OCI-LY7 (cell line): ENCODE results near the gene DTX1. TPM values are rescaled to one million over a fixed set of nuclear protein-coding genes. Genes with fewer than 3 reads are reported as not detected.

Source experiments
- BruUV-seq: library from RNA; stranded (reverse); fragments of 400-500 nt; replicated peaks from 2 replicates; lab custom pipeline; 2021; lab: Mats Ljungman, UMichigan
- CTCF ChIA-PET: fragments of 300-600 bp; sonication (Branson Sonifier 250); formaldehyde crosslinking; loops from one replicate; lab custom pipeline; 2022; ENCODE audit warnings: antibody characterized with exemption; ENCODE audit not compliant: unreplicated experiment; lab: Charles Lee
- POLR2A ChIA-PET: fragments of 300-600 bp; sonication (Branson Sonifier 250); formaldehyde crosslinking; loops from one replicate; lab custom pipeline; 2022; ENCODE audit warnings: antibody characterized with exemption; lab: Charles Lee
- DNase-seq: peaks from one replicate; pipeline ENCODE4 v3.0.0-alpha.2; 2015; ENCODE audit warnings: low spot score
- H2AFZ ChIP-seq: fragments of 200-600 bp; sonication (generic), shearing (Covaris generic); 2 replicates; pipeline ENCODE4 v1.6.1; 2014; ENCODE audit warnings: mild to moderate bottlenecking, antibody characterized with exemption, low read length, moderate library complexity
- H3K27ac ChIP-seq: fragments of 200-600 bp; sonication (generic); 2 replicates; pipeline ENCODE4 v1.5.1; 2014; ENCODE audit warnings: mixed run types, low read depth, mild to moderate bottlenecking, moderate library complexity, low read length, inconsistent platforms; ENCODE audit not compliant: poor library complexity, severe bottlenecking
- H3K36me3 ChIP-seq: fragments of 200-600 bp; sonication (generic); 2 replicates; pipeline ENCODE4 v1.6.1; 2014; ENCODE audit warnings: mild to moderate bottlenecking, antibody characterized with exemption, low read length, moderate library complexity, mixed read lengths; ENCODE audit not compliant: insufficient read depth
- H3K4me1 ChIP-seq: fragments of 200-600 bp; sonication (generic); 2 replicates; pipeline ENCODE4 v1.5.1; 2014; ENCODE audit warnings: mild to moderate bottlenecking, low read length; ENCODE audit not compliant: insufficient read depth, poor library complexity, severe bottlenecking
- H3K4me2 ChIP-seq: fragments of 200-600 bp; sonication (generic); 2 replicates; pipeline ENCODE4 v1.6.1; 2014; ENCODE audit warnings: mild to moderate bottlenecking, low read length
- H3K4me3 ChIP-seq: fragments of 200-600 bp; sonication (generic); 2 replicates; pipeline ENCODE4 v1.5.1; 2014; ENCODE audit warnings: mild to moderate bottlenecking, low read depth, low read length; ENCODE audit not compliant: poor library complexity, severe bottlenecking
- H3K79me2 ChIP-seq: fragments of 200-600 bp; sonication (generic); 2 replicates; pipeline ENCODE4 v1.6.1; 2016; ENCODE audit warnings: low read depth, mild to moderate bottlenecking, low read length, moderate library complexity, mixed read lengths; ENCODE audit not compliant: insufficient read depth
- H3K9me2 ChIP-seq: fragments of 200-600 bp; sonication (generic); 2 replicates; pipeline ENCODE4 v1.6.1; 2016; ENCODE audit warnings: mild to moderate bottlenecking, low read length, mixed read lengths; ENCODE audit not compliant: insufficient read depth
- H3K9me3 ChIP-seq: fragments of 200-600 bp; sonication (generic); 2 replicates; pipeline ENCODE4 v1.6.1; 2014; ENCODE audit warnings: mild to moderate bottlenecking, mixed run types, low read length, mixed read lengths
- H4K20me1 ChIP-seq: fragments of 200-600 bp; sonication (generic); 2 replicates; pipeline ENCODE4 v1.6.1; 2014; ENCODE audit warnings: mild to moderate bottlenecking, antibody characterized with exemption, low read length, moderate library complexity, mixed read lengths; ENCODE audit not compliant: insufficient read depth
- EZH2phosphoT487 ChIP-seq: fragments of 200-600 bp; sonication (generic); IDR thresholded peaks from 2 replicates; pipeline ENCODE4 v1.6.1; 2018; ENCODE audit warnings: low read depth, borderline replicate concordance, mild to moderate bottlenecking, mixed run types, antibody characterized with exemption, low read length, moderate library complexity, mixed read lengths
- intact Hi-C: fragments of 100-400 bp; cut with micrococcal nuclease; formaldehyde crosslinking; loops from one replicate; pipeline ENCODE4 v1.10.0; 2022; ENCODE audit not compliant: unreplicated experiment
- total RNA-seq, 2 experiments: library from RNA; depleted of rRNA in 1 of 2; stranded (reverse); fragments of >200 nt in 1 of 2; shearing (Covaris generic) in 1 of 2; gene quantifications; 2 replicates each; pipeline ENCODE4 v1.2.3, GENCODE V29; 2014 to 2022
- TF ChIP-seq, protein P1 (sequence below): fragments of 200-600 bp; sonication (generic); conservative IDR thresholded peaks from 2 replicates; pipeline ENCODE4 v1.5.1; 2014; ENCODE audit warnings: mild to moderate bottlenecking, antibody characterized with exemption, low read length, moderate library complexity, mixed read lengths

The DTX1 gene
- total RNA-seq, 2 experiments from 2014 or later = 293 to 535 TPM

DNA sequence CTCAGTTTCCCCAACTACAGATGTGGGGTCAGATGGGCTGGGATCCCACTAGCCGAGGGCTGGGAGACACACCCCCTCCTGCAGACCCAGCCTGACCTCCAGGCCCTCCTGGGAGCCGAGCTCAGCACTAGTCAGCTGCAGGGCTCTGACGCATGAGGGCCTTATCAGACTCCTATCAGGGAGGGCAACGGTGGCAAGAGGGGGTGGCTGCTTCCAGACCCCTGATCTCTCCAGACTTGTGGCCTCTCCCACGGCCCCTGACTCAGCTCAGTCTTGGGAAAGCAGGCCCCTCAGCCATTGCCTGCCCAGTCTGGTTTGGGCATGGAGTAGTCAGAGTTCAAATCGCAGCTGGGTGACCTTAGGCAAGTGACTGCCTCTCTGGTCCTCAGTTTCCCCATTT lies 76.5 kb downstream of the DTX1 start:
- Histone ChIP-seq H3K4me1 (peaks cover 79% of the 10 kb centered on the region), H3K79me2 (peaks cover 70% of the 10 kb centered on the region), H4K20me1 (0 out of 2 replicates have a peak, but pooled peaks cover 6% of the 10 kb centered on the region), H3K4me2 (peak overlapping the region; percentile 99), H3K9me3 (no peaks in the 10 kb centered on the region), H3K27ac (peak overlapping the region; percentile 68), H3K36me3 (peaks cover 56% of the 10 kb centered on the region), H2AFZ (no peak overlapping the region), H3K9me2 (no peaks in the 10 kb centered on the region), H3K4me3 (peak overlapping the region; percentile 90)
- intact Hi-C loops = no loop called here
- no TSS peak for BruUV-seq
- ChIA-PET CTCF (interaction anchor here (0.6 to 4.4 kb wide), 5 partner anchors 11 to 84 kb away, joined by 3 to 24 read pairs (median 4); no protein-coding TSS in a partner anchor), POLR2A (interaction anchor here (0.8 to 3.6 kb wide), 4 partner anchors 9 to 40 kb away, joined by 4 to 33 read pairs (median 8); no protein-coding TSS in a partner anchor)
- no peak for DNase-seq
- no peak for TF ChIP-seq EZH2phosphoT487
- TF ChIP-seq, protein P1, sequence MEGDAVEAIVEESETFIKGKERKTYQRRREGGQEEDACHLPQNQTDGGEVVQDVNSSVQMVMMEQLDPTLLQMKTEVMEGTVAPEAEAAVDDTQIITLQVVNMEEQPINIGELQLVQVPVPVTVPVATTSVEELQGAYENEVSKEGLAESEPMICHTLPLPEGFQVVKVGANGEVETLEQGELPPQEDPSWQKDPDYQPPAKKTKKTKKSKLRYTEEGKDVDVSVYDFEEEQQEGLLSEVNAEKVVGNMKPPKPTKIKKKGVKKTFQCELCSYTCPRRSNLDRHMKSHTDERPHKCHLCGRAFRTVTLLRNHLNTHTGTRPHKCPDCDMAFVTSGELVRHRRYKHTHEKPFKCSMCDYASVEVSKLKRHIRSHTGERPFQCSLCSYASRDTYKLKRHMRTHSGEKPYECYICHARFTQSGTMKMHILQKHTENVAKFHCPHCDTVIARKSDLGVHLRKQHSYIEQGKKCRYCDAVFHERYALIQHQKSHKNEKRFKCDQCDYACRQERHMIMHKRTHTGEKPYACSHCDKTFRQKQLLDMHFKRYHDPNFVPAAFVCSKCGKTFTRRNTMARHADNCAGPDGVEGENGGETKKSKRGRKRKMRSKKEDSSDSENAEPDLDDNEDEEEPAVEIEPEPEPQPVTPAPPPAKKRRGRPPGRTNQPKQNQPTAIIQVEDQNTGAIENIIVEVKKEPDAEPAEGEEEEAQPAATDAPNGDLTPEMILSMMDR = no peak

DNA sequence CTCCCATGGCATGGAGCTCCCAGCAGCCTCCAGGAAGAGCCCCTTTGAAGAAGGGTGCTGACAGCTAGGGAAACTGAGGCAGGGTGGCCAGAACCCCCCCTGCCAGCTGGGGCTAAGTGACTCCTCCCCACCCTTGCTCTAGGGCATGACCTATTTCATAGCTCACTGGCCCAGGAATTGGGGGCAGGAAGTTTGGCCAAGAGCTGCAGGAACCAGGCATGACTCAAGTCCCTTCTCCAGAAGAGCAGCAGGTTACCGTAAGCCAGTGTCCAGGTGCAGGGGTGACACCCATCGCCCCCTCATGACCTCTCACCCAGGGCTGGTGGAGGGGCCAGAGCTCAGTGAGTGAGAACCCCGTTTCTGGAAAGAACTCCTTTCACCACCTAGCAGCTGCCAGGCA lies 77.1 kb downstream of the DTX1 start:
- no peaks in the 10 kb centered on the region for H3K9me3 ChIP-seq
- BruUV-seq = no TSS peak
- no peaks in the 10 kb centered on the region for H3K9me2 ChIP-seq
- ChIA-PET POLR2A (interaction anchor here (0.8 to 3.6 kb wide), 6 partner anchors 9 to 40 kb away, joined by 3 to 33 read pairs (median 6); no protein-coding TSS in a partner anchor), CTCF (interaction anchor here (1.0 to 4.4 kb wide), 8 partner anchors 12 to 140 kb away, joined by 3 to 24 read pairs (median 4); no protein-coding TSS in a partner anchor)
- H3K36me3 ChIP-seq = peaks cover 49% of the 10 kb centered on the region
- intact Hi-C loops = loop anchor here (2.0 kb wide), 2 partner anchors 35 to 39 kb away; no protein-coding TSS in a partner anchor
- H3K27ac ChIP-seq = peak overlapping the region; percentile 68
- H3K4me3 ChIP-seq = peak overlapping the region; percentile 90
- TF ChIP-seq, protein P1 = no peak
- no peak for TF ChIP-seq EZH2phosphoT487
- H4K20me1 ChIP-seq = 0 out of 2 replicates have a peak, but pooled peaks cover 6% of the 10 kb centered on the region
- peaks cover 79% of the 10 kb centered on the region for H3K4me1 ChIP-seq
- peak overlapping the region; percentile 99 for H3K4me2 ChIP-seq
- DNase-seq = no peak
- peaks cover 63% of the 10 kb centered on the region for H3K79me2 ChIP-seq
- H2AFZ ChIP-seq = no peak overlapping the region

DNA sequence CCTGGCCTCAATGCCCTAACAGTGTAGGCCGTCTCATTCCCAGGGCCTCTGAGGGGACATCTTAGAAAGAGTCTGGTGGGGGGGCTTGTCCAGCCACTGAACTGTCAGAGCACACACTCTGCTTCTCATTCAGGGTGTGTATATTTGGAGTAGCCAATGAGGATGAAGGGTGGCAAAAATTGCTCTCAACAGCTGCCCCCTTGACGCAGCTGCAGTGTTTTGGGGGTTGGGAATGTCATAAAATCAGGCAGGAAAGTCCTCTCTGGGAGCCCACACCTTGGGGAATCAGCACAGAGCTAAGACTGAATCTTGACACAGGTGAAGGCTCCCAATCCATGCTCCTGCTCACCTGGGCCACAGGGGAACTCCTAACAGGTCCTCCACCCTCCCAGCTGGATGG lies 77.5 kb downstream of the DTX1 start:
- TF ChIP-seq EZH2phosphoT487 = no peak
- TF ChIP-seq, protein P1 = no peak
- Histone ChIP-seq H3K4me3 (peak overlapping the region; percentile 90), H3K36me3 (peaks cover 45% of the 10 kb centered on the region), H3K79me2 (peaks cover 59% of the 10 kb centered on the region), H3K9me2 (no peaks in the 10 kb centered on the region), H4K20me1 (0 out of 2 replicates have a peak, but pooled peaks cover 6% of the 10 kb centered on the region), H3K9me3 (no peaks in the 10 kb centered on the region), H2AFZ (no peak overlapping the region), H3K4me2 (peak overlapping the region; percentile 99), H3K27ac (peak overlapping the region; percentile 68), H3K4me1 (peaks cover 77% of the 10 kb centered on the region)
- ChIA-PET CTCF (interaction anchor here (1.0 to 4.4 kb wide), 8 partner anchors 12 to 140 kb away, joined by 3 to 24 read pairs (median 4); no protein-coding TSS in a partner anchor), POLR2A (interaction anchor here (0.5 to 3.6 kb wide), 7 partner anchors 11 to 55 kb away, joined by 3 to 33 read pairs (median 5); no protein-coding TSS in a partner anchor)
- intact Hi-C loops = loop anchor here (2.0 kb wide), 2 partner anchors 35 to 39 kb away; no protein-coding TSS in a partner anchor
- no peak for DNase-seq
- no TSS peak for BruUV-seq
